NT2/D1 (cell line): Measurements from ENCODE around the gene CALY.

Experiments
- SUZ12 ChIP-seq: IDR thresholded peaks from 2 replicates; pipeline ENCODE4 v1.6.1; 2011; ENCODE audit not compliant: insufficient read length, insufficient read depth; ENCODE audit errors: extremely low read depth
- YY1 ChIP-seq: IDR thresholded peaks from 2 replicates; pipeline ENCODE4 v1.6.1; 2011; ENCODE audit not compliant: insufficient read length, insufficient read depth
- ZNF274 ChIP-seq: IDR thresholded peaks from 2 replicates; pipeline ENCODE4 v1.6.1; 2011; ENCODE audit warnings: mild to moderate bottlenecking, low read depth, low read length

GRCh38 chr10:133282846-133283390, 53.8 kb downstream of the CALY start:
- TF ChIP-seq YY1 (no peak), SUZ12 (no peak), ZNF274 (no peak)
